Glomerular visceral epithelial cell (primary cell): ENCODE measurements around the gene TNC.
"Not testable (repeated sequence)": the region's sequence is repeated elsewhere in the genome, so short reads cannot be mapped to it uniquely, and the experiment has no call there.

Experiments used
- DNase-seq: peaks from one replicate; pipeline ENCODE4 v3.0.0-alpha.2; 2016; ENCODE audit errors: extremely low spot score

Gene TNC

GRCh38 chr9:115135821-115136778, 18.1 kb upstream of the TNC start:
- no peak for DNase-seq

GRCh38 chr9:115134941-115135340, 17.0 kb upstream of the TNC start:
- no peak for DNase-seq

- peak; percentile 88 for DNase-seq
These were observed 15.7 kb upstream of the TNC start for GRCh38 chr9:115133649-115134048.

- DNase-seq = peak; percentile 96
These were observed 14.7 kb upstream of the TNC start for GRCh38 chr9:115132648-115133047.

GRCh38 chr9:115130176-115130575, 12.2 kb upstream of the TNC start:
- DNase-seq = no peak

- not testable (repeated sequence) for DNase-seq
These were observed 10.8 kb upstream of the TNC start for GRCh38 chr9:115128726-115129125.

- peak; percentile 81 for DNase-seq
These were observed 9.3 kb upstream of the TNC start for GRCh38 chr9:115127191-115127817.

GRCh38 chr9:115126404-115126803, 8.4 kb upstream of the TNC start:
- peak; percentile 61 for DNase-seq

- DNase-seq = no peak
These were observed 5.0 kb upstream of the TNC start for GRCh38 chr9:115122937-115123336.

- peak; percentile 94 for DNase-seq
These were observed 3.2 kb upstream of the TNC start for GRCh38 chr9:115121181-115121580.

GRCh38 chr9:115118879-115119218, 892 bp upstream of the TNC start:
- DNase-seq = peak; percentile 92

GRCh38 chr9:115116421-115117284, 1.3 kb downstream of the TNC start:
- DNase-seq = no peak

- peak; percentile 62 for DNase-seq
These were observed 2.0 kb downstream of the TNC start for GRCh38 chr9:115115924-115116323.

GRCh38 chr9:115115117-115115880, 2.7 kb downstream of the TNC start:
- peak; percentile 30 for DNase-seq

- DNase-seq = no peak
These were observed 3.4 kb downstream of the TNC start for GRCh38 chr9:115114546-115114945.

- DNase-seq = no peak
These were observed 3.9 kb downstream of the TNC start for GRCh38 chr9:115114084-115114483.

- no peak for DNase-seq
These were observed 6.1 kb downstream of the TNC start for GRCh38 chr9:115111874-115112273.

GRCh38 chr9:115109486-115109885, 8.5 kb downstream of the TNC start:
- DNase-seq = peak; percentile 86

GRCh38 chr9:115107701-115108100, 10.3 kb downstream of the TNC start:
- no peak for DNase-seq

- no peak for DNase-seq
These were observed 11.3 kb downstream of the TNC start for GRCh38 chr9:115106642-115107041.

- no peak for DNase-seq
These were observed 12.0 kb downstream of the TNC start for GRCh38 chr9:115106001-115106400.
